OCI-LY7 (cell line): ENCODE data around the gene PDC. TPM values are rescaled to one million over a fixed set of nuclear protein-coding genes. Genes with fewer than 3 reads are reported as not detected.

Experiments
- BruUV-seq: library from RNA; stranded (reverse); fragments of 400-500 nt; replicated peaks from 2 replicates; lab custom pipeline; 2021; lab: Mats Ljungman, UMichigan
- CTCF ChIA-PET: fragments of 300-600 bp; sonication (Branson Sonifier 250); formaldehyde crosslinking; loops from one replicate; lab custom pipeline; 2022; ENCODE audit warnings: antibody characterized with exemption; ENCODE audit not compliant: unreplicated experiment; lab: Charles Lee
- POLR2A ChIA-PET: fragments of 300-600 bp; sonication (Branson Sonifier 250); formaldehyde crosslinking; loops from one replicate; lab custom pipeline; 2022; ENCODE audit warnings: antibody characterized with exemption; lab: Charles Lee
- DNase-seq: peaks from one replicate; pipeline ENCODE4 v3.0.0-alpha.2; 2015; ENCODE audit warnings: low spot score
- H2AFZ ChIP-seq: fragments of 200-600 bp; sonication (generic), shearing (Covaris generic); 2 replicates; pipeline ENCODE4 v1.6.1; 2014; ENCODE audit warnings: mild to moderate bottlenecking, antibody characterized with exemption, low read length, moderate library complexity
- H3K27ac ChIP-seq: fragments of 200-600 bp; sonication (generic); 2 replicates; pipeline ENCODE4 v1.5.1; 2014; ENCODE audit warnings: mixed run types, low read depth, mild to moderate bottlenecking, moderate library complexity, low read length, inconsistent platforms; ENCODE audit not compliant: poor library complexity, severe bottlenecking
- H3K36me3 ChIP-seq: fragments of 200-600 bp; sonication (generic); 2 replicates; pipeline ENCODE4 v1.6.1; 2014; ENCODE audit warnings: mild to moderate bottlenecking, antibody characterized with exemption, low read length, moderate library complexity, mixed read lengths; ENCODE audit not compliant: insufficient read depth
- H3K4me1 ChIP-seq: fragments of 200-600 bp; sonication (generic); 2 replicates; pipeline ENCODE4 v1.5.1; 2014; ENCODE audit warnings: mild to moderate bottlenecking, low read length; ENCODE audit not compliant: insufficient read depth, poor library complexity, severe bottlenecking
- H3K4me2 ChIP-seq: fragments of 200-600 bp; sonication (generic); 2 replicates; pipeline ENCODE4 v1.6.1; 2014; ENCODE audit warnings: mild to moderate bottlenecking, low read length
- H3K4me3 ChIP-seq: fragments of 200-600 bp; sonication (generic); 2 replicates; pipeline ENCODE4 v1.5.1; 2014; ENCODE audit warnings: mild to moderate bottlenecking, low read depth, low read length; ENCODE audit not compliant: poor library complexity, severe bottlenecking
- H3K79me2 ChIP-seq: fragments of 200-600 bp; sonication (generic); 2 replicates; pipeline ENCODE4 v1.6.1; 2016; ENCODE audit warnings: low read depth, mild to moderate bottlenecking, low read length, moderate library complexity, mixed read lengths; ENCODE audit not compliant: insufficient read depth
- H3K9me2 ChIP-seq: fragments of 200-600 bp; sonication (generic); 2 replicates; pipeline ENCODE4 v1.6.1; 2016; ENCODE audit warnings: mild to moderate bottlenecking, low read length, mixed read lengths; ENCODE audit not compliant: insufficient read depth
- H3K9me3 ChIP-seq: fragments of 200-600 bp; sonication (generic); 2 replicates; pipeline ENCODE4 v1.6.1; 2014; ENCODE audit warnings: mild to moderate bottlenecking, mixed run types, low read length, mixed read lengths
- H4K20me1 ChIP-seq: fragments of 200-600 bp; sonication (generic); 2 replicates; pipeline ENCODE4 v1.6.1; 2014; ENCODE audit warnings: mild to moderate bottlenecking, antibody characterized with exemption, low read length, moderate library complexity, mixed read lengths; ENCODE audit not compliant: insufficient read depth
- CTCF ChIP-seq: fragments of 200-600 bp; sonication (generic); conservative IDR thresholded peaks from 2 replicates; pipeline ENCODE4 v1.5.1; 2014; ENCODE audit warnings: mild to moderate bottlenecking, antibody characterized with exemption, low read length, moderate library complexity, mixed read lengths
- EZH2phosphoT487 ChIP-seq: fragments of 200-600 bp; sonication (generic); IDR thresholded peaks from 2 replicates; pipeline ENCODE4 v1.6.1; 2018; ENCODE audit warnings: low read depth, borderline replicate concordance, mild to moderate bottlenecking, mixed run types, antibody characterized with exemption, low read length, moderate library complexity, mixed read lengths
- intact Hi-C: fragments of 100-400 bp; cut with micrococcal nuclease; formaldehyde crosslinking; loops from one replicate; pipeline ENCODE4 v1.10.0; 2022; ENCODE audit not compliant: unreplicated experiment
- total RNA-seq, 2 experiments: library from RNA; depleted of rRNA in 1 of 2; stranded (reverse); fragments of >200 nt in 1 of 2; shearing (Covaris generic) in 1 of 2; gene quantifications; 2 replicates each; pipeline ENCODE4 v1.2.3, GENCODE V29; 2014 to 2022

The PDC gene
- total RNA-seq, 2 experiments from 2014 or later: not detected

DNA sequence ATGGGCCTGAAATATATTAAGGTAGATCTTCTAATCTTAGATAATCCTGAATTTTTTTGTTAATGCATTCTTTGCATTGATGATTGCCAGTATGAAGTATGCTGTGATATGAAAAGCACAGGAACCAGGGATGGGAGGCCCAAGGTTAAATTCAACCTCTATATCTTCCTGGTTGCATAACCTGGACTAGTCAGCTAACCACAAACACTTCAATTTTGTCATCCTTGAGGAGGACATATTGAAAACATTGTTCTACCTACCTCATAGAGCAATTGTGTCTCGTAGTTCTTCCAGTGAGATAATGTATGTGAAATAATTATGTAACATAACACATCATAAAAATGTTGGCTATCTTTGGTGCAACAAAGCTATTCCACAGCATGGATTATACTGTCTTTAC, 25.6 kb downstream of the PDC start:
- no TSS peak for BruUV-seq
- DNase-seq: no peak
- intact Hi-C loops: no loop called here
- Histone ChIP-seq H3K9me2 (no peaks in the 10 kb centered on the region), H3K4me1 (no peaks in the 10 kb centered on the region), H3K27ac (no peak overlapping the region), H2AFZ (no peak overlapping the region), H3K36me3 (no peaks in the 10 kb centered on the region), H3K4me2 (no peak overlapping the region), H4K20me1 (no peaks in the 10 kb centered on the region), H3K4me3 (no peak overlapping the region), H3K9me3 (no peaks in the 10 kb centered on the region), H3K79me2 (no peaks in the 10 kb centered on the region)
- TF ChIP-seq EZH2phosphoT487 (no peak), CTCF (no peak)
- ChIA-PET CTCF (no interaction called here), POLR2A (no interaction called here)

DNA sequence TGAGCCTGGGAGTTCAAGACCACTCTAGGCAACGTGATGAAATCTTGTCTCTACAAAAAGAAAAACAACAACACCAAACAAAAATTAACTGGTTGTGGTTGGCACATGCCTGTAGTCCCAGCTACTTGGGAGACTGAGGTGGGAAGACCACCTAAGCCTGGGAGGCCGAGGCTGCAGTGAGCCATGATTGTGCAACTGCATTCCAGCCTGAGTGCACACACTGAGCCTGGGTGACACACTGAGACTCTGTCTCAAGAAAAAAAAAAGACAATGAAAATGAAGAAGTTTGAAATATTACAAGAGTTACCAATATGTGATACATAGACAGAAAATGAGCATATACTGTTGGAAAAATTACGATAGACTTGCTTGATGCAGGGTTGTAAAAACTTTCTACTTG, 31.9 kb downstream of the PDC start:
- no peak overlapping the region for H2AFZ ChIP-seq
- no TSS peak for BruUV-seq
- no peaks in the 10 kb centered on the region for H4K20me1 ChIP-seq
- DNase-seq: no peak
- H3K4me1 ChIP-seq: no peaks in the 10 kb centered on the region
- no peak overlapping the region for H3K27ac ChIP-seq
- no peak overlapping the region for H3K4me2 ChIP-seq
- no peaks in the 10 kb centered on the region for H3K9me3 ChIP-seq
- no peak for TF ChIP-seq EZH2phosphoT487
- TF ChIP-seq CTCF: no peak
- no peak overlapping the region for H3K4me3 ChIP-seq
- no peaks in the 10 kb centered on the region for H3K36me3 ChIP-seq
- no peaks in the 10 kb centered on the region for H3K9me2 ChIP-seq
- intact Hi-C loops: no loop called here
- POLR2A ChIA-PET: interaction anchor here (1.0 kb wide), 1 partner anchor 10 kb away, joined by 3 read pairs; no protein-coding TSS in a partner anchor
- CTCF ChIA-PET: no interaction called here
- H3K79me2 ChIP-seq: no peaks in the 10 kb centered on the region

GRCh38 chr1:186426118-186426517, 34.8 kb downstream of the PDC start:
- ChIA-PET CTCF (no interaction called here), POLR2A (no interaction called here)
- Histone ChIP-seq H3K9me3 (no peaks in the 10 kb centered on the region), H3K4me2 (no peak overlapping the region), H3K9me2 (no peaks in the 10 kb centered on the region), H4K20me1 (no peaks in the 10 kb centered on the region), H3K27ac (no peak overlapping the region), H3K4me1 (no peaks in the 10 kb centered on the region), H3K4me3 (no peak overlapping the region), H2AFZ (no peak overlapping the region), H3K36me3 (no peaks in the 10 kb centered on the region), H3K79me2 (no peaks in the 10 kb centered on the region)
- no peak for DNase-seq
- TF ChIP-seq CTCF: no peak
- no peak for TF ChIP-seq EZH2phosphoT487
- BruUV-seq: no TSS peak
- intact Hi-C loops: no loop called here
